Right renal pelvis (tissue), 4 donors: ENCODE results near the gene ATE1. TPM values are rescaled to one million over a fixed set of nuclear protein-coding genes. Genes with fewer than 3 reads are reported as not detected.
A peak's percentile ranks its signal among the peaks of the same experiment; 100 is the strongest.

Source experiments
- DNase-seq, 4 donors: peaks; one replicate each; pipeline ENCODE4 v3.0.0-alpha.2; 2013; ENCODE audit warnings: low read depth in 4 of 4, low spot score in 3 of 4, missing footprints in 1 of 4
- polyA plus RNA-seq, 4 donors: library from polyadenylated mRNA; unstranded; fragments of 120-200 nt; gene quantifications; one replicate each; pipeline ENCODE4 v1.2.1, GENCODE V29; 2013; ENCODE audit not compliant: insufficient read length in 4 of 4

ATE1 gene
- polyA plus RNA-seq, 4 donors = 36.3 to 48.4 (median 43.4) TPM

- no peak for DNase-seq
Measured at GRCh38 chr10:121880895-121881294, 46.9 kb downstream of the ATE1 start.

DNA sequence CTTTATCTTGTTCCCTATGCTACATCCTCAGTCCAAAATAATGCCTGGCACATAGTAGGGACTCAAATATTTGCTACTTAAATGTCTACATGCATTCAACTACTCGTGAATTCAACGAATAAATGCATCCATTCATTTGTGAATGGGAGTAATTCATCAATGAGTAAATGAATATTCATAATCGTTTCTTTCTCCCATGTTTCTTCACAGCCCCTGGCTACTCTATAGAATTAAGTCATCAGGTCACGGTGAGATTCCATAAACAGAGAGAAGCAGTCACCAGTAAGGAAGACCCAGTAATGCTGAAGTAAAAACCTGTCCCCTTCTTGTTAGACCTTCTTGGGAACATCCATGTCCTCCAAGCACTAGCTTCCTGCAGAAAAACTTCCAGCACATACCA lies 48.4 kb downstream of the ATE1 start:
- DNase-seq = no peak

GRCh38 chr10:121873236-121873635 lies 54.6 kb downstream of the ATE1 start:
- no peak for DNase-seq

DNA sequence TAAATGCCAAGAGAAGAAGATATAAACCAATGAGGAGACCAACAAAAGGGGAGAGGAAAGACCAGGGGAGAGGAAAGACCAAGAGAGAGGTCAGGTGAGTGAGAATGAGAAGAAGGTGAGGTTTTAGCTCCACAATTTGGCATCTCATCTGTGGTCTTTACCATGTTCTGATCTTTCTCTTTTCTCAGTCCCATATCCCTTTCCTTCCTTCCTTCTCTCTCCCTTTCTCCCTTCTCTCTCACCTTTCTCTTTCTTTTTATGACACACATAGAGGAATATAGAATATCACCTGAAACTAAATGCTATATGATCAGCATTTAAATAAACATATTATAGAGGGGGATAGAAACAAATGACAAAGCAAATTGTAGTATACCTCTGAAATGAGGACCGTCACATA lies 57.4 kb downstream of the ATE1 start:
- no peak for DNase-seq

DNA sequence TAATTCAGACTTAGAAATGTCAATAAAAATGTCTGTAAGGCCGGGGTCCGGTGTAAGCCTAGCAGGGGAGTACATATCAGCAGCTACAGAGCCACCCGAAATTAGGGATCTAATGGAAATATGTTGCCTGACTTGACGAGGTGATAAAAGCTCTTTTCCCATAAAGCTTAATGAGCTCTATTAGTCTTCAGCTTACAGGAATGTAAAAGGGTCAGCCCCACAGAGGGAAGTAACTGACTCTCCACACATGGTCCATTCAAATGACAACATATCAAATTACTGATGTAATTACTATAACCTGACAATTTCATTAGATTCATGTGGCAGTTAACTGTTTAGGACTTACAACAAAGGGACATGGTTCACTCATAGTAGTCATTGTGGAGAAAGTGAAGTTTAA lies 62.3 kb downstream of the ATE1 start:
- peak in 3 of 4 donors; percentile 16 to 42 (median 37) for DNase-seq

DNA sequence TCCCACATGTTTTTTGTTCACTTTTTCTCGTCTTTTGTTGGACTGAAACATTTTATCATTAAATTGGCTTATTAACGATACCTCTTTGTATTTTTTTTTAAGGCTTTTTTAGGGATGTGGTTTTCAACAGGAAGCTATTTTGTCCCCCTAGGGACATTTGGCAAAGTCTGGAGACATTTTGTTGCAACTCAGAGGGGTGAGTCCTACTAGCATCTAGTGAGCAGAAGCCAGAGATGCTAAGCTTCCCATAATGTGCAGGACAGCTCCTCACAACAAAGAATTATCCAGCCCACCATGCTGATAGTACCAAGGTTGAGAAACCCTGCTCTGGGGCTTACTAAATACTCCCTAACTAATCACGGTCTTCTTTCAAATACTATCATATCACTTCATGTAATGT lies 63.2 kb downstream of the ATE1 start:
- DNase-seq = no peak

GRCh38 chr10:121864168-121864567 lies 63.7 kb downstream of the ATE1 start:
- no peak for DNase-seq

DNA sequence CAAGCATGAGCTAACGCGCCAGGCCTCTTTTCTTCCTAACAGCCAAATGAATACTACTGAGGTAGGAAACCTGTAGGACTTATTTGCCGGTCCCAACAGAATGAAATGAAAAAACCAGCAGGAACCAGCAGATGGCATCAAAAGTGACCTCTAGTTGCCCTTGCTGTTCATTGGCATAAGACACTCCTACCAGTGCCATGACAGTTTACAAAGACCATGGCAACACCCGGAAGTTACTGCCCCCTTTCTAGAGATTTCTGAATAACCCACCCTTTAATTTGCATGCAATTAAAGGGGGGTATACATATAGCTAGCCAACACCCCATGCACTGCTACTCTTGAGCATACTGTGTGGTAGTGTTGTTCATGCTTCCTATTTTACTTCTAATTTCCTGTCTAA lies 65.2 kb downstream of the ATE1 start:
- no peak for DNase-seq

DNA sequence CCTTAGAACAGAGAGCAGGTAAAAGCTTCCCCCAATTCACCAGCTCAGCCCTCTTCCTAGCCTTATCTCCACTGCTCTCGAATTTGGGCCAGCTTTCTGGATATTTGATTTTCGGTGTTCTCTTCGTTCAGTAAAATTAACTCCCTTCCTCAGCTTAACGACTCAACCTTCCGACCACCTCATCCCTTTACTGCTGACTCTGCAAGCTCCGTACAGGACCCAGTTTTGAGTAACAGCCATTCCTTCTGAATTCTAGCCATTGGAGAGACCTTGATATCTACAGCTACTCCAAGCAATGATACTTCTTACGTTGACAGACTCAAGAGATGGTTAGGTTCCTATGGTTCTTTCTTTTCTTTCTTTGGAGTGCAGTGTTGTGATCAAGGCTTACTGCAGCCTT lies 65.8 kb downstream of the ATE1 start:
- DNase-seq = no peak

DNA sequence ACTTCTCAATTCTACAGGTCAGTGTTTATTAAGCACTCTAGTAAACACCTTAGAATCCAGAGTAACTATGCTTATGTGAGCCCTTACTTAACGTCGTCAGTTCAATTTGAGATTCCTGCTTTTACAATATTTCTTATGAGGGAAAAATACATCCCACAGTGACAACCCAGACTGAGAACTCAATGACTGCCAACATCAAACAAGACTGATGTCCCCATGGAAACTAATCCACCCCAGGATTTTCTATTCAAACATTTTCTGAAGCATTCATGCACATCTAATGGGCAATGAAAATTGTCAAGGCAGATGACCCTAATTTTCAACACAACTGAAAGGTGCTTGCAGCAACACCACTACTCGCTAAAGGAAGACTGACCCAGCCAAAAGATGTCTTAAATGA lies 67.0 kb downstream of the ATE1 start:
- DNase-seq = no peak

GRCh38 chr10:121854809-121855445 lies 72.9 kb downstream of the ATE1 start:
- DNase-seq = no peak

- DNase-seq = no peak
Measured at GRCh38 chr10:121853950-121854349, 73.9 kb downstream of the ATE1 start.

GRCh38 chr10:121851786-121852185 lies 76.0 kb downstream of the ATE1 start:
- DNase-seq = no peak

DNA sequence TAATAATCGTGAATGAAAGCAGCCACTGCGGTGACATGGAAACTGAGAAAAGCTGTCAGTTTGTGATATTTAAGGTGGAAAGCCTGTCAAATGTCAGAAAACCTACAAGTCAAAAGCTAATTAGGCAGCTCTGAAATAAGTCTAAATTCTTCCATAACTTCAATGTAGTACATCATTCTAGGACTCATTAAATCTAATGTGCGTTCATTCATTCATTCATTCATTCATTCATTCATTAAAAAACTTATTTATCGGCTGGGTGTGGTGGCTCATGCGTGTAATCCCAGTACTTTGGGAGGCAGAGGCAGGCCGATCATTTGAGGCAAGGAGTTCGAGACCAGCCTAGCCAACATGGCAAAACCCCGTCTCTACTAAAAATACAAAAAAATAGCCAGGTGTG lies 79.7 kb downstream of the ATE1 start:
- DNase-seq = no peak

GRCh38 chr10:121846555-121846954 lies 81.3 kb downstream of the ATE1 start:
- no peak for DNase-seq

GRCh38 chr10:121845044-121845784 lies 82.6 kb downstream of the ATE1 start:
- DNase-seq = no peak

DNA sequence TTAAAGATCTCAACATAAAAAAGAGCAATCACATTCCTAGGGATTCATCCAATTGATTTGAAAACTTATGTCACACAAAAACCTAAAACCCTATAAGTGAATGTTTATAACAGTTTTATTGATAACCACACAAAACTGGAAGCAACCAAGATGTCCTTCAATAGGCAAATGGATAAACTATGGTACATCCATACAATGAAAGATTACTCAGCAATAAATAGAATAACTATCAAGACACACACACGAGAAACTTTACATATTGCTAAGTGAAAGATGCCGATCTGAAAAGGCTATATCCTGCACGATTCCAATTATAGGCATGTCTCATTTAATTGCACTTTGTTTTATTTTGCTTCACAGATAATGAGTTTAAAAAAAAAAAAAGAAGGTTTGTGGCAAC lies 83.3 kb downstream of the ATE1 start:
- DNase-seq = no peak

DNA sequence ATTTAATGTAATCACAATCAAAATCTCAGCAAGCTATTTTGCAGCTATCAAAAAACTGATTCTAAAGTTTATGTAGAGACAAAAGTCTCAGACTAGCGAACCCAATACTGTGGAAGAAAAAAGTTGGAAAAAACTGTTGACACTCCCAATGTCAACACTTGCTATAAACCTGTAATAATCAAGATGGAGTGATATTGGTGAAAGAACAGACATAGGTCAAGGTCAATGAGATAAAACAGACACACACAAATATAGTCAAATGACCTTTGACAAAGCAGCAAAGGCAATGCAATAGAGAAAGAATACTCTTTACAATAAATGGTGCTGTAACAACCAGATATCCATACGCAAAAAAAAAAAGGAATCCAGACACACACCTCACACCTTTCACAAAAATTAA lies 84.5 kb downstream of the ATE1 start:
- DNase-seq = no peak

GRCh38 chr10:121841862-121842261 lies 86.0 kb downstream of the ATE1 start:
- DNase-seq = no peak

GRCh38 chr10:121838931-121839330 lies 88.9 kb downstream of the ATE1 start:
- no peak for DNase-seq

DNA sequence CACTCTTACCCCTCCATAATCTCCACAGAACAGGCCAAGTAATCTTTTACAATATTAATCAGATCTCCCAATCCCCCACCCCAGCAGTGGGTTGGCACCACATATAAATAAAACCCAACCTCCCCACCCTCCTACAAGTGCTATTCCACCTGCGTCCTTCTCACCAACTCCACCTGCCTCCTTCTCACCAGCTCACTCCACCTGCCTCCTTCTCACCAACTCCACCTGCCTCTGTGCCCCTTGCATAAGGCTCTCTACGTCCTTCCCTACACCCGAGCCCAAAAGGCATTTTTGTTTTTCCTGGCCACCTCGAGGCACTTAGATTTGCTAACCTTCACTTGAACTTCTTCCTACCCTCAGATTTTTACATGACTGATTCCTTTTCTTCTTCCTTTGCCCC lies 89.7 kb downstream of the ATE1 start:
- DNase-seq = no peak

GRCh38 chr10:121836171-121836570 lies 91.7 kb downstream of the ATE1 start:
- no peak for DNase-seq

DNA sequence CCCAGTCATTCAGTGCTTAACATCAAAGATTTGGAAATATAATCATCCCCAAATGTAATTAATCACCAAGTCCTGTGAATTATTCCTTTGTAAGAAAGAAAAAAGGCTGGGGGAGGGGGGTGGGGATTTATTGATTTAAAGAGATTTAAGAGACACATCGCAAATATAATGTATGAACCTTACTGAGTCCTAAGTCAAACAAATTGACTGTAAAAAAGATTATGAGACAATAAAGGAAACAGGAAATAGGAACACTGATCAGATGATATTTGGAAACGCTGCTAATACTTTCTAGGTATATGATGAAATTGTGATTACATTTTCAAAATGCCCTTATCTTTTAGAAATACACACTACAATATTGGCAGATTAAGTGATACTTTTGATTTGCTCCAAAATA lies 92.5 kb downstream of the ATE1 start:
- DNase-seq = no peak
